Kidney (tissue), 14 donors: ENCODE measurements around the gene ZNF775. TPM values are rescaled to one million over a fixed set of nuclear protein-coding genes. Genes with fewer than 3 reads are reported as not detected.

Source experiments
- DNase-seq, 5 donors: peaks; one replicate each; pipeline ENCODE4 v3.0.0-alpha.2; 2013 to 2020
- FAIRE-seq: peaks from 2 replicates; lab custom pipeline; 2012; peaks lifted over from hg19 to GRCh38; lab: Jason Lieb, UNC
- H3K27ac ChIP-seq, 2 donors: one replicate each; pipeline ENCODE4 v1.7.0; 2013; ENCODE audit warnings: low read depth in 2 of 2, low read length in 2 of 2, inconsistent platforms in 1 of 2
- H3K27me3 ChIP-seq: one replicate; pipeline ENCODE4 v1.7.1; 2013; ENCODE audit warnings: low read length, inconsistent platforms; ENCODE audit not compliant: control insufficient read depth, insufficient read depth
- H3K36me3 ChIP-seq, 3 donors: one replicate each; pipeline versions ENCODE4 v1.7.0 to v1.7.1; 2013; ENCODE audit warnings: low read length in 3 of 3, control low read depth in 1 of 3, inconsistent platforms in 1 of 3; ENCODE audit not compliant: insufficient read depth in 3 of 3, control insufficient read depth in 2 of 3
- H3K4me1 ChIP-seq, 3 donors: one replicate each; pipeline versions ENCODE4 v1.7.0 to v1.7.1; 2013; ENCODE audit warnings: low read length in 3 of 3, inconsistent platforms in 1 of 3, low read depth in 1 of 3; ENCODE audit not compliant: control insufficient read depth in 2 of 3, insufficient read depth in 2 of 3
- H3K4me3 ChIP-seq, 3 donors: one replicate each; pipeline versions ENCODE4 v1.7.0 to v1.8.1; 2013; ENCODE audit warnings: low read length in 3 of 3, control low read depth in 1 of 3, inconsistent platforms in 1 of 3
- H3K9ac ChIP-seq, 3 donors: one replicate each; pipeline versions ENCODE4 v1.7.0 to v1.7.1; 2013; ENCODE audit warnings: low read length in 3 of 3, control low read depth in 1 of 3, inconsistent platforms in 1 of 3
- H3K9me3 ChIP-seq, 3 donors: one replicate each; pipeline versions ENCODE4 v1.7.0 to v1.7.1; 2013; ENCODE audit warnings: low read length in 3 of 3, control low read depth in 1 of 3, inconsistent platforms in 1 of 3; ENCODE audit not compliant: control insufficient read depth in 2 of 3, insufficient read depth in 1 of 3
- CTCF ChIP-seq: IDR thresholded peaks from 3 replicates; pipeline ENCODE4 v1.5.1; 2012; ENCODE audit warnings: mild to moderate bottlenecking, moderate library complexity, borderline replicate concordance; ENCODE audit not compliant: insufficient read depth; ENCODE audit errors: extremely low read depth
- intact Hi-C: fragments of 100-400 bp; cut with DNase I; formaldehyde crosslinking; loops from one replicate; pipeline ENCODE4 v1.11.1; 2022
- polyA plus RNA-seq: library from polyadenylated mRNA; stranded (reverse); fragments of 350-450 nt; fragmentation: Illumina TruSeq; extraction: RNeasy Lipid Tissue Mini Kit (QIAGEN cat#74804); gene quantifications from one replicate; pipeline ENCODE4 v1.2.3, GENCODE V29; 2014; ENCODE audit warnings: low read depth, low replicate concordance; ENCODE audit not compliant: insufficient read depth
- total RNA-seq: library from RNA; stranded (reverse); fragmentation: NEBNext Ultra II Directional; extraction: Animal tissue kit (Norgen Biotek cat#: 25700); gene quantifications from one replicate; pipeline ENCODE4 v1.2.1, GENCODE V29; 2021
- donor health status: control.
- donor health status: control.
- donor health status: control.
- donor health status: control.
- donor health status: control.
- donor health status: DM: yes; HTN: yes; CAD: no.
- donor health status: Normal renal cell carcinoma (clear cell type).

Gene ZNF775
- total and polyA plus RNA-seq, 2 donors from 2014 or later: 3.7 to 5.2 TPM

- no peaks in the 10 kb centered on the region for H3K36me3 ChIP-seq
- H3K27ac ChIP-seq: peak overlapping the region in 1 of 2 donors; percentile 96
- H3K4me3 ChIP-seq: peak overlapping the region in 1 of 3 donors; percentile 79
- no peak for FAIRE-seq
- peak in 2 of 5 donors; percentile 54 to 59 for DNase-seq
- H3K27me3 ChIP-seq: no peaks in the 10 kb centered on the region
- H3K9me3 ChIP-seq: no peaks in the 10 kb centered on the region
- peaks cover 5 to 26% (median 24%) of the 10 kb centered on the region in 3 donors for H3K4me1 ChIP-seq
- intact Hi-C loops: no loop called here
- H3K9ac ChIP-seq: peak overlapping the region in 1 of 3 donors; percentile 95
- no peak for TF ChIP-seq CTCF
These were observed 24.4 kb downstream of the ZNF775 start for GRCh38 chr7:150403376-150404171.

GRCh38 chr7:150404172-150404804 lies 25.2 kb downstream of the ZNF775 start:
- peaks cover 5 to 29% (median 27%) of the 10 kb centered on the region in 3 donors for H3K4me1 ChIP-seq
- H3K9ac ChIP-seq: peak overlapping the region; percentile 28 to 95 (median 90)
- H3K9me3 ChIP-seq: no peaks in the 10 kb centered on the region
- H3K36me3 ChIP-seq: no peaks in the 10 kb centered on the region
- H3K27ac ChIP-seq: peak overlapping the region; percentile 91 to 96
- FAIRE-seq (no peak), DNase-seq (peak in 4 of 5 donors; percentile 49 to 70 (median 64))
- intact Hi-C loops: no loop called here
- H3K27me3 ChIP-seq: no peaks in the 10 kb centered on the region
- H3K4me3 ChIP-seq: peak overlapping the region; percentile 61 to 79 (median 75)
- no peak for TF ChIP-seq CTCF

- Histone ChIP-seq H3K4me1 (peaks cover 5 to 29% (median 29%) of the 10 kb centered on the region in 3 donors), H3K9me3 (no peaks in the 10 kb centered on the region), H3K9ac (peak overlapping the region; percentile 28 to 95 (median 90)), H3K27ac (peak overlapping the region; percentile 91 to 96), H3K4me3 (peak overlapping the region; percentile 64 to 79 (median 75)), H3K36me3 (no peaks in the 10 kb centered on the region), H3K27me3 (no peaks in the 10 kb centered on the region)
- peak; percentile 5 for TF ChIP-seq CTCF
- no peak for FAIRE-seq
- intact Hi-C loops: no loop called here
- DNase-seq: peak; percentile 90 to 96 (median 95)
These were observed 25.9 kb downstream of the ZNF775 start for GRCh38 chr7:150404805-150405583.
